Endothelial cell of umbilical vein (primary cell): ENCODE data around the gene CISD3. TPM values are rescaled to one million over a fixed set of nuclear protein-coding genes. Genes with fewer than 3 reads are reported as not detected.

Experiments
- BruUV-seq: library from RNA; stranded (reverse); fragments of 400-500 nt; replicated peaks from 2 replicates; lab custom pipeline; 2021; lab: Mats Ljungman, UMichigan
- CTCF ChIA-PET: fragments of 300-600, 350-600 bp; sonication (Branson Sonifier 250); formaldehyde crosslinking; loops from one replicate; lab custom pipeline; 2021; ENCODE audit warnings: antibody characterized with exemption, inconsistent platforms; lab: Charles Lee
- POLR2A ChIA-PET: fragments of 300-600, 350-600 bp; sonication (Branson Sonifier 250); formaldehyde crosslinking; loops from one replicate; lab custom pipeline; 2021; ENCODE audit warnings: antibody characterized with exemption, inconsistent platforms; lab: Charles Lee
- DNase-seq: peaks from one replicate; pipeline ENCODE4 v3.0.0-alpha.2; 2011; ENCODE audit warnings: low read depth, low spot score
- FAIRE-seq: peaks from 2 replicates; lab custom pipeline; 2011; peaks lifted over from hg19 to GRCh38; lab: Jason Lieb, UNC
- H2AFZ ChIP-seq: 2 replicates; pipeline ENCODE4 v1.6.0; 2012; ENCODE audit warnings: low read depth, low read length, control low read depth, inconsistent platforms
- H3K27ac ChIP-seq: 2 replicates; pipeline ENCODE4 v1.5.1; 2011; ENCODE audit warnings: low read depth, mild to moderate bottlenecking, control low read depth, low read length, moderate library complexity; ENCODE audit not compliant: insufficient read depth
- H3K27me3 ChIP-seq, 2 experiments: 2 replicates each; pipeline versions ENCODE4 v1.6.0 to v1.6.1; 2011; ENCODE audit warnings: low read length in 2 of 2, mixed read lengths in 1 of 2; ENCODE audit not compliant: control insufficient read depth in 2 of 2, insufficient read depth in 2 of 2
- H3K36me3 ChIP-seq, 2 experiments: 2 replicates in 1 of 2; 3 replicates in 1 of 2; pipeline ENCODE4 v1.5.1; 2011; ENCODE audit warnings: low read length in 2 of 2, mild to moderate bottlenecking in 1 of 2, moderate library complexity in 1 of 2; ENCODE audit not compliant: control insufficient read depth in 2 of 2, insufficient read depth in 2 of 2; ENCODE audit errors: extremely low read depth in 1 of 2
- H3K4me1 ChIP-seq: 3 replicates; pipeline ENCODE4 v1.5.1; 2011; ENCODE audit warnings: mild to moderate bottlenecking, low read length; ENCODE audit not compliant: control insufficient read depth, insufficient read depth; ENCODE audit errors: extremely low read depth
- H3K4me2 ChIP-seq: 2 replicates; pipeline ENCODE4 v1.6.1; 2011; ENCODE audit warnings: low read length, control low read depth, mixed read lengths; ENCODE audit not compliant: insufficient read depth
- H3K4me3 ChIP-seq, 3 experiments: fragments of 200-600 bp in 1 of 3; sonication (generic), shearing (Covaris generic) in 1 of 3; replicated peaks in 1 of 3; 2 replicates each; pipeline ENCODE4 v1.5.1; 2011 to 2016; ENCODE audit warnings: control low read depth in 3 of 3, low read length in 3 of 3, mild to moderate bottlenecking in 2 of 3, inconsistent platforms in 1 of 3, low read depth in 1 of 3, moderate library complexity in 1 of 3; ENCODE audit not compliant: insufficient read depth in 1 of 3
- H3K79me2 ChIP-seq: 2 replicates; pipeline ENCODE4 v1.6.0; 2012; ENCODE audit warnings: low read length, inconsistent platforms; ENCODE audit not compliant: control insufficient read depth, insufficient read depth
- H3K9ac ChIP-seq: replicated peaks from 2 replicates; pipeline ENCODE3; 2011; ENCODE audit warnings: low read length, control low read depth; ENCODE audit not compliant: insufficient read depth; ENCODE audit errors: extremely low read depth
- H3K9me1 ChIP-seq: replicated peaks from 3 replicates; pipeline ENCODE4 v1.6.0; 2011; ENCODE audit warnings: mild to moderate bottlenecking, low read length; ENCODE audit not compliant: control insufficient read depth, insufficient read depth; ENCODE audit errors: extremely low read depth
- H3K9me3 ChIP-seq: replicated peaks from 2 replicates; pipeline ENCODE4 v1.5.1; 2012; ENCODE audit warnings: low read length, inconsistent platforms; ENCODE audit not compliant: control insufficient read depth, insufficient read depth
- H4K20me1 ChIP-seq: replicated peaks from 2 replicates; pipeline ENCODE3; 2011; ENCODE audit warnings: mild to moderate bottlenecking, low read length; ENCODE audit not compliant: control insufficient read depth, insufficient read depth; ENCODE audit errors: extremely low read depth
- EZH2 ChIP-seq: IDR thresholded peaks from 2 replicates; pipeline ENCODE4 v1.6.1; 2012; ENCODE audit warnings: borderline replicate concordance, low read depth, mild to moderate bottlenecking, moderate library complexity, low read length, inconsistent platforms; ENCODE audit not compliant: severe bottlenecking
- FOS ChIP-seq: IDR thresholded peaks from 2 replicates; pipeline ENCODE4 v1.6.1; 2011; ENCODE audit warnings: mild to moderate bottlenecking, low read length, moderate library complexity, borderline replicate concordance; ENCODE audit not compliant: insufficient read depth
- GATA2 ChIP-seq: IDR thresholded peaks from 2 replicates; pipeline ENCODE4 v1.7.0; 2011; ENCODE audit warnings: low read depth, mild to moderate bottlenecking, moderate library complexity, mixed read lengths, low read length; ENCODE audit not compliant: insufficient read length, insufficient read depth
- JUN ChIP-seq: IDR thresholded peaks from 2 replicates; pipeline ENCODE4 v1.6.1; 2011; ENCODE audit warnings: borderline replicate concordance, low read depth; ENCODE audit not compliant: insufficient read length, insufficient read depth
- MYC ChIP-seq: IDR thresholded peaks from one replicate; pipeline ENCODE4 v1.6.1; 2011; ENCODE audit warnings: mild to moderate bottlenecking, low read depth, low read length
- POLR2A ChIP-seq: IDR thresholded peaks from 2 replicates; pipeline ENCODE4 v1.6.1; 2012; ENCODE audit warnings: low read depth, mild to moderate bottlenecking, control low read depth, low read length
- POLR2AphosphoS5 ChIP-seq: IDR thresholded peaks from 2 replicates; pipeline ENCODE4 v1.6.1; 2012; ENCODE audit warnings: low read depth, mild to moderate bottlenecking, control low read depth, low read length, moderate library complexity; ENCODE audit not compliant: insufficient read depth
- dilution Hi-C: fragments of 300-500 bp; cut with MboI; formaldehyde crosslinking; loops from one replicate; pipeline ENCODE4 v1.15.0; 2019; ENCODE audit warnings: low sequenced_read_pairs; ENCODE audit not compliant: extremely low pct_ligation_motif_present
- intact Hi-C: fragments of 100-400 bp; cut with micrococcal nuclease; formaldehyde crosslinking; loops from one replicate; pipeline ENCODE4 v1.10.0; 2022
- polyA plus RNA-seq, 4 experiments: library from polyadenylated mRNA; depleted of rRNA in 3 of 4; stranded (reverse) in 3 of 4; unstranded in 1 of 4; fragments of >200 nt; gene quantifications; 2 replicates each; pipeline versions ENCODE4 v1.2.1 to v1.2.3, GENCODE V29; 2011 to 2012; ENCODE audit warnings: missing spikeins in 1 of 4
- total RNA-seq: library from RNA; stranded (reverse); gene quantifications from 2 replicates; pipeline ENCODE4 v1.2.3, GENCODE V29; 2021
- TF ChIP-seq, protein P1 (sequence below): IDR thresholded peaks from 2 replicates; pipeline ENCODE4 v1.6.1; 2011; ENCODE audit not compliant: insufficient read depth, insufficient read length
- TF ChIP-seq, protein P2 (sequence below), 2 donors: IDR thresholded peaks; 1 replicate in 1 of 2; 2 replicates in 1 of 2; pipeline ENCODE4 v1.5.1; 2011; ENCODE audit warnings: low read length in 2 of 2, mild to moderate bottlenecking in 2 of 2, moderate library complexity in 2 of 2, control low read depth in 1 of 2, inconsistent platforms in 1 of 2, low read depth in 1 of 2; ENCODE audit not compliant: insufficient read depth in 1 of 2; ENCODE audit errors: extremely low read depth in 1 of 2

The CISD3 gene
- total and polyA plus RNA-seq, 2 donors (not counting 3 experiments of a cell fraction or from before 2014, with no cell fraction given), result 8.7 to 23.7 TPM

DNA sequence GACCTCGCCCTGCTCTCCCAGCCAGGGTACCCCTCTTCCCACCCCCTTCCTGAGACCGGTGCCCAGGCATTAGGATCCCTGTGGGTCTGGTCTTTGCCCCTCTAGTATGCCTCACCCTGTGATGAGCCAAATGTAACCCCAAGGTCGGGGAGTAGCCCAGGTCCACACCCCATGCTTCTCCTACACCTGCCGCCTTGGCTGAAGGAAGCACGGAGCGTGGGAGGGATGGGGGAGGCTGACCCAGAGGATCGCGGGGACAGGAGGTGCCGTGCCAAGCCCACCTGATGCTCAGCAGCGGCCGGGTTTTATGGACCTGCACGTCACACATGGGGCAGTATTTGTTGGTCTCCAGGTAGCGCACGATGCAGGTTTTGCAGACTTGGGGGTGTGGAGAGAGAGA is 9.2 kb downstream of the CISD3 start:
- dilution Hi-C loops (no loop called here), intact Hi-C loops (no loop called here)
- H2AFZ ChIP-seq, result no peak overlapping the region
- no peaks in the 10 kb centered on the region for H4K20me1 ChIP-seq
- no peak overlapping the region for H3K27ac ChIP-seq
- no TSS peak for BruUV-seq
- CTCF ChIA-PET, result interaction anchor here (5.4 kb wide), 1 partner anchor 62 kb away, joined by 138 read pairs; the partner anchor contains the start of gene EPOP
- H3K4me3 ChIP-seq, result no peak overlapping the region
- H3K79me2 ChIP-seq, result peaks cover 48% of the 10 kb centered on the region
- H3K4me1 ChIP-seq, result peaks cover 9% of the 10 kb centered on the region
- no peak for DNase-seq
- no peak overlapping the region for H3K4me2 ChIP-seq
- no peak for TF ChIP-seq GATA2
- TF ChIP-seq, protein P1, sequence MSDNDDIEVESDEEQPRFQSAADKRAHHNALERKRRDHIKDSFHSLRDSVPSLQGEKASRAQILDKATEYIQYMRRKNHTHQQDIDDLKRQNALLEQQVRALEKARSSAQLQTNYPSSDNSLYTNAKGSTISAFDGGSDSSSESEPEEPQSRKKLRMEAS, result no peak
- no peak for TF ChIP-seq MYC
- TF ChIP-seq EZH2, result no peak
- no peak for TF ChIP-seq JUN
- no peak for TF ChIP-seq POLR2AphosphoS5
- TF ChIP-seq FOS, result no peak
- no peak for TF ChIP-seq POLR2A
- TF ChIP-seq, protein P2, sequence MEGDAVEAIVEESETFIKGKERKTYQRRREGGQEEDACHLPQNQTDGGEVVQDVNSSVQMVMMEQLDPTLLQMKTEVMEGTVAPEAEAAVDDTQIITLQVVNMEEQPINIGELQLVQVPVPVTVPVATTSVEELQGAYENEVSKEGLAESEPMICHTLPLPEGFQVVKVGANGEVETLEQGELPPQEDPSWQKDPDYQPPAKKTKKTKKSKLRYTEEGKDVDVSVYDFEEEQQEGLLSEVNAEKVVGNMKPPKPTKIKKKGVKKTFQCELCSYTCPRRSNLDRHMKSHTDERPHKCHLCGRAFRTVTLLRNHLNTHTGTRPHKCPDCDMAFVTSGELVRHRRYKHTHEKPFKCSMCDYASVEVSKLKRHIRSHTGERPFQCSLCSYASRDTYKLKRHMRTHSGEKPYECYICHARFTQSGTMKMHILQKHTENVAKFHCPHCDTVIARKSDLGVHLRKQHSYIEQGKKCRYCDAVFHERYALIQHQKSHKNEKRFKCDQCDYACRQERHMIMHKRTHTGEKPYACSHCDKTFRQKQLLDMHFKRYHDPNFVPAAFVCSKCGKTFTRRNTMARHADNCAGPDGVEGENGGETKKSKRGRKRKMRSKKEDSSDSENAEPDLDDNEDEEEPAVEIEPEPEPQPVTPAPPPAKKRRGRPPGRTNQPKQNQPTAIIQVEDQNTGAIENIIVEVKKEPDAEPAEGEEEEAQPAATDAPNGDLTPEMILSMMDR (IDR thresholded peaks at IDR 0.05; ENCODE audit: extremely low read depth in 1 of 2, insufficient read depth in 1 of 2, low read depth in 1 of 2, low read length in 2 of 2), result no peak
- H3K27me3 ChIP-seq, result no peaks in the 10 kb centered on the region
- FAIRE-seq, result no peak
- H3K9me1 ChIP-seq, result no peaks in the 10 kb centered on the region
- POLR2A ChIA-PET, result no interaction called here
- H3K36me3 ChIP-seq, result peaks cover 2 to 35% of the 10 kb centered on the region in 2 experiments
- H3K9ac ChIP-seq, result no peak overlapping the region
- no peaks in the 10 kb centered on the region for H3K9me3 ChIP-seq
